Natural killer cell treated with Interleukin-12 subunit alpha and Interleukin-12 subunit beta and Interleukin-15 and Interleukin-18, amount 100 ng/mL, for 72 hours (primary cell): Measurements from ENCODE around the gene PLA2G4B. TPM values are rescaled to one million over a fixed set of nuclear protein-coding genes. Genes with fewer than 3 reads are reported as not detected.

Experiments
- ATAC-seq, 2 donors: fragments of 150-1000 bp; cut with Tn5 transposase in 1 of 2; sonication (Bioruptor Pico), chemical (Tn5 transposase) in 1 of 2; 2 replicates each; pipeline ENCODE4 v1.10.0; 2021
- DNase-seq: peaks from one replicate; pipeline ENCODE4 v3.0.0; 2022; ENCODE audit warnings: low spot score
- H3K27ac Mint-ChIP-seq, 2 donors: 1 replicate in 1 of 2; 2 replicates in 1 of 2; pipeline ENCODE4 v1.8.0; 2022; ENCODE audit warnings: mixed read lengths in 2 of 2, mild to moderate bottlenecking in 1 of 2, moderate library complexity in 1 of 2
- H3K27me3 Mint-ChIP-seq, 2 donors: 1 replicate in 1 of 2; 2 replicates in 1 of 2; pipeline ENCODE4 v1.8.0; 2022; ENCODE audit warnings: mixed read lengths in 2 of 2
- H3K36me3 Mint-ChIP-seq: one replicate; pipeline ENCODE4 v1.8.0; 2022; ENCODE audit warnings: mixed read lengths
- H3K4me1 Mint-ChIP-seq, 2 donors: 1 replicate in 1 of 2; 2 replicates in 1 of 2; pipeline ENCODE4 v1.8.0; 2022; ENCODE audit warnings: low read depth in 2 of 2, mixed read lengths in 2 of 2, mild to moderate bottlenecking in 1 of 2
- H3K4me3 Mint-ChIP-seq: one replicate; pipeline ENCODE4 v1.8.0; 2022; ENCODE audit warnings: mixed read lengths
- H3K9me3 Mint-ChIP-seq: 2 replicates; pipeline ENCODE4 v1.8.0; 2022; ENCODE audit warnings: mixed read lengths
- total RNA-seq, 2 donors: library from RNA; stranded (reverse); gene quantifications; one replicate each; pipeline ENCODE4 v1.2.3, GENCODE V29; 2022

PLA2G4B gene
- total RNA-seq, 2 donors from 2014 or later: 4.7 to 13.4 TPM

- no peak for ATAC-seq
- Mint-ChIP-seq H3K4me3 (no peak overlapping the region), H3K36me3 (no peaks in the 10 kb centered on the region), H3K9me3 (no peaks in the 10 kb centered on the region), H3K4me1 (no peaks in the 10 kb centered on the region), H3K27me3 (no peaks in the 10 kb centered on the region), H3K27ac (no peak overlapping the region)
- no peak for DNase-seq
Observed at GRCh38 chr15:41853831-41854230, 15.2 kb downstream of the PLA2G4B start.

GRCh38 chr15:41854443-41854842 is 15.8 kb downstream of the PLA2G4B start:
- H3K4me1 Mint-ChIP-seq: no peaks in the 10 kb centered on the region
- ATAC-seq: no peak
- H3K4me3 Mint-ChIP-seq: no peak overlapping the region
- no peaks in the 10 kb centered on the region for H3K9me3 Mint-ChIP-seq
- H3K27me3 Mint-ChIP-seq: no peaks in the 10 kb centered on the region
- H3K36me3 Mint-ChIP-seq: no peaks in the 10 kb centered on the region
- no peak overlapping the region for H3K27ac Mint-ChIP-seq
- DNase-seq: no peak

GRCh38 chr15:41855261-41855961 is 16.8 kb downstream of the PLA2G4B start:
- no peak overlapping the region for H3K4me3 Mint-ChIP-seq
- no peaks in the 10 kb centered on the region for H3K4me1 Mint-ChIP-seq
- no peaks in the 10 kb centered on the region for H3K9me3 Mint-ChIP-seq
- no peak for DNase-seq
- no peaks in the 10 kb centered on the region for H3K27me3 Mint-ChIP-seq
- ATAC-seq: no peak
- H3K36me3 Mint-ChIP-seq: no peaks in the 10 kb centered on the region
- H3K27ac Mint-ChIP-seq: no peak overlapping the region

- ATAC-seq (no peak), DNase-seq (no peak)
- Mint-ChIP-seq H3K4me3 (no peak overlapping the region), H3K27me3 (no peaks in the 10 kb centered on the region), H3K9me3 (no peaks in the 10 kb centered on the region), H3K27ac (no peak overlapping the region), H3K36me3 (no peaks in the 10 kb centered on the region), H3K4me1 (no peaks in the 10 kb centered on the region)
Observed at GRCh38 chr15:41856262-41856661, 17.6 kb downstream of the PLA2G4B start.

GRCh38 chr15:41856716-41857115 is 18.1 kb downstream of the PLA2G4B start:
- no peak for ATAC-seq
- Mint-ChIP-seq H3K27ac (no peak overlapping the region), H3K4me3 (no peak overlapping the region), H3K9me3 (no peaks in the 10 kb centered on the region), H3K4me1 (no peaks in the 10 kb centered on the region), H3K36me3 (no peaks in the 10 kb centered on the region), H3K27me3 (no peaks in the 10 kb centered on the region)
- DNase-seq: no peak

GRCh38 chr15:41857316-41857715 is 18.7 kb downstream of the PLA2G4B start:
- Mint-ChIP-seq H3K4me1 (no peaks in the 10 kb centered on the region), H3K9me3 (no peaks in the 10 kb centered on the region), H3K27me3 (no peaks in the 10 kb centered on the region), H3K4me3 (no peak overlapping the region), H3K36me3 (no peaks in the 10 kb centered on the region), H3K27ac (no peak overlapping the region)
- DNase-seq: no peak
- no peak for ATAC-seq

GRCh38 chr15:41858756-41859155 is 20.1 kb downstream of the PLA2G4B start:
- Mint-ChIP-seq H3K36me3 (no peaks in the 10 kb centered on the region), H3K9me3 (no peaks in the 10 kb centered on the region), H3K27ac (no peak overlapping the region), H3K4me1 (peaks cover 0 to 3% of the 10 kb centered on the region in 2 donors), H3K4me3 (no peak overlapping the region), H3K27me3 (no peaks in the 10 kb centered on the region)
- no peak for ATAC-seq
- DNase-seq: no peak

- H3K36me3 Mint-ChIP-seq: no peaks in the 10 kb centered on the region
- H3K4me1 Mint-ChIP-seq: peaks cover 0 to 3% of the 10 kb centered on the region in 2 donors
- H3K9me3 Mint-ChIP-seq: no peaks in the 10 kb centered on the region
- no peak overlapping the region for H3K27ac Mint-ChIP-seq
- no peak for ATAC-seq
- no peak for DNase-seq
- no peaks in the 10 kb centered on the region for H3K27me3 Mint-ChIP-seq
- H3K4me3 Mint-ChIP-seq: no peak overlapping the region
Observed at GRCh38 chr15:41860049-41860828, 21.6 kb downstream of the PLA2G4B start.

GRCh38 chr15:41861736-41862356 is 23.2 kb downstream of the PLA2G4B start:
- no peak for DNase-seq
- no peaks in the 10 kb centered on the region for H3K9me3 Mint-ChIP-seq
- no peaks in the 10 kb centered on the region for H3K27me3 Mint-ChIP-seq
- H3K4me1 Mint-ChIP-seq: peaks cover 0 to 3% of the 10 kb centered on the region in 2 donors
- H3K36me3 Mint-ChIP-seq: no peaks in the 10 kb centered on the region
- no peak overlapping the region for H3K27ac Mint-ChIP-seq
- ATAC-seq: no peak
- H3K4me3 Mint-ChIP-seq: no peak overlapping the region

GRCh38 chr15:41862515-41863116 is 24.0 kb downstream of the PLA2G4B start:
- H3K27ac Mint-ChIP-seq: no peak overlapping the region
- H3K9me3 Mint-ChIP-seq: no peaks in the 10 kb centered on the region
- ATAC-seq (no peak), DNase-seq (no peak)
- no peak overlapping the region for H3K4me3 Mint-ChIP-seq
- H3K36me3 Mint-ChIP-seq: no peaks in the 10 kb centered on the region
- peaks cover 0 to 3% of the 10 kb centered on the region in 2 donors for H3K4me1 Mint-ChIP-seq
- no peaks in the 10 kb centered on the region for H3K27me3 Mint-ChIP-seq

GRCh38 chr15:41865490-41866055 is 26.9 kb downstream of the PLA2G4B start:
- Mint-ChIP-seq H3K27ac (no peak overlapping the region), H3K9me3 (no peaks in the 10 kb centered on the region), H3K4me1 (peaks cover 3% of the 10 kb centered on the region in 2 donors), H3K36me3 (no peaks in the 10 kb centered on the region), H3K4me3 (no peak overlapping the region), H3K27me3 (no peaks in the 10 kb centered on the region)
- ATAC-seq (no peak), DNase-seq (no peak)

GRCh38 chr15:41866263-41866703 is 27.6 kb downstream of the PLA2G4B start:
- H3K27me3 Mint-ChIP-seq: no peaks in the 10 kb centered on the region

GRCh38 chr15:41866872-41867579 is 28.4 kb downstream of the PLA2G4B start:
- H3K9me3 Mint-ChIP-seq: no peaks in the 10 kb centered on the region
- H3K27ac Mint-ChIP-seq: no peak overlapping the region
- no peak overlapping the region for H3K4me3 Mint-ChIP-seq
- H3K4me1 Mint-ChIP-seq: peaks cover 3 to 5% of the 10 kb centered on the region in 2 donors
- ATAC-seq: no peak
- H3K27me3 Mint-ChIP-seq: no peaks in the 10 kb centered on the region
- no peak for DNase-seq
- no peaks in the 10 kb centered on the region for H3K36me3 Mint-ChIP-seq

More at GRCh38 chr15:41866263-41866703, 27.6 kb downstream of the PLA2G4B start:
- H3K9me3 Mint-ChIP-seq: no peaks in the 10 kb centered on the region
- no peak overlapping the region for H3K27ac Mint-ChIP-seq
- DNase-seq: no peak
- peaks cover 3 to 5% of the 10 kb centered on the region in 2 donors for H3K4me1 Mint-ChIP-seq
- no peak for ATAC-seq
- no peaks in the 10 kb centered on the region for H3K36me3 Mint-ChIP-seq
- no peak overlapping the region for H3K4me3 Mint-ChIP-seq
